Measurements from ENCODE around the gene RBBP4.
"Not testable (repeated sequence)": the region's sequence is repeated elsewhere in the genome, so short reads cannot be mapped to it uniquely, and the experiment has no call there.

Gene RBBP4

DNA sequence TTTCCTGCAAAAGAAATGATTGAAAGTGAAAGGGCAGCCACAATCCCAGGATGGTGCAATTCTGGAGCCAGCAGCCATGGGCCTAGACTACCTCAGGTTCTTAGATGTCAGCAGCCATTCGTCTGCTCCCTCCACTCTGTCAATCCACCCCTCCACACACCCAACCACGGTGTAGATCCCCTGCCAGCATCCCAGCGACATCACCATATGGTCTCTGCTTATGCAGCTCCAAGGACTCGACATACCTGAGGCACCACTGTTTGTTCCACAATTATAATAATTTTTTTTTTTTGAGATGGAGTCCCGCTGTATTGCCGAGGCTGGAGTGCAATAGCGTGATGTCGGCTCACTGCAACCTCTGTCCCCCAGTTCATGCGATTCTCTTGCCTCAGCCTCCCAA lies 45.0 kb downstream of the RBBP4 start:
- DNase-seq = no peak

DNA sequence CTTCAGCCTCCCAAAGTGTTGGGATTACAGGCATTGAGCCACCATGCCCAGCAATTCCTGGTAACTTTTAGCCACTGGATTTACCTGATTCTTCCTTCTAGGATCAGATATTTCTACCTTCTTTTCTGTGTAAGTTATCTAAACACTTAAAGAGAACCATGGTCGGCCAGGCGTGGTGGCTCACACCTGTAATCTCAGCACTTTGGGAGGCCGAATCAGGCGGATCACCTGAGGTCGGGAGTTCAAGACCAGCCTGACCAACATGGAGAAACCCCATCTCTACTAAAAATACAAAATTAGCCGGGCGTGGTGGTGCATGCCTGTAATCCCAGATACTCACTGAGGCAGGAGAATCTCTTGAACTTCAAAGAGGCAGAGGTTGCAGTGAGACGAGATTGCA lies 46.0 kb downstream of the RBBP4 start:
- DNase-seq = not testable (repeated sequence)

GRCh38 chr1:32701421-32701911 lies 50.5 kb downstream of the RBBP4 start:
- no peak for DNase-seq

GRCh38 chr1:32701951-32702598 lies 51.1 kb downstream of the RBBP4 start:
- DNase-seq = no peak

DNA sequence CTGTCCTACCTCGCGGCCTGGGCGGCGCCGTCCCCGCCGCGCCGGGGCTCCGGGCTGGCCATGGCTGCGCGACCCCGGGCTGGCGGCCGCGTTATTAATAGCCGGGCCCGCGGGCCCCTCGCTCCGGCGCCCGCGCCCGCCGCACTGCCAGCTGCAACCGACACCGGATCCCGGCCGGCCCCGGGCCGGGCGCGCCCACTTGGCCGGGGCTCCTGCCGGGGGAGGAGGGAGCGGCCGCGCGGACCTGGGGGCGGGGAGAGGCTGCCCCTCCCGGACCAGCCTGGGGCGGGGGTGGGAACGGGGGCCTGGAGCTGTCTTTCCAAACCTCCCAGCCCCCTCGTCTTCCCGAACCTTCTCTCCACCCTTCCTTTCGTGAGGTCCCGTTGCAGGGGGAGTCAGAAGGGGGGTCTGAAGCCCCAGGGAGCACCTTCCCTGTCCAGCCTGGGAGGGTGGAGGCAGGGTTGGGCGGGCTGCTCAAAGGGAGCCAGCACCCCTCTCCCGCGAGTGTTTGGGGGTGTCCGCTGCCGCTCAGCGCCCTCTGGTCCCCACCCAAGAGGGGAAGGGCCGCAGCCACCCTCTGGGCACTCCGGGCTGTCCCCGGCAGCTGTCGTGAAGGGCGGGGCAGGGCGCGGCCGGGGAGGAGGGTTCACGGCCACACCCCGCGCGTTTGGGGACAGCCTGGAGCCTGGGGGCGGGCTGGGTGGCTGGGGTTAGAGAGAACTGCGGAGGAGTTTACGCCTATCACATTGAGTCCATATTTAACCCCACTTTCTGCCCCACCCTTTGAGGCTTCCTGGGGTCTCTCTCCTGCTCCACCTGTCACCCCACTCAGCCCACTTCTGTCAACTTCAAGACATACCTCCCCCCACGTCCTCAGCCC lies 51.8 kb downstream of the RBBP4 start, which contains the start of gene SYNC:
Gene SYNC (minus strand): TSS at position 172 of the 880 bp plus-strand sequence. CDS start 110 bp downstream, at position 62.
- DNase-seq = no peak

GRCh38 chr1:32703479-32704291 lies 52.7 kb downstream of the RBBP4 start:
- no peak for DNase-seq

- no peak for DNase-seq
Observed at GRCh38 chr1:32705516-32705915, 54.5 kb downstream of the RBBP4 start.

DNA sequence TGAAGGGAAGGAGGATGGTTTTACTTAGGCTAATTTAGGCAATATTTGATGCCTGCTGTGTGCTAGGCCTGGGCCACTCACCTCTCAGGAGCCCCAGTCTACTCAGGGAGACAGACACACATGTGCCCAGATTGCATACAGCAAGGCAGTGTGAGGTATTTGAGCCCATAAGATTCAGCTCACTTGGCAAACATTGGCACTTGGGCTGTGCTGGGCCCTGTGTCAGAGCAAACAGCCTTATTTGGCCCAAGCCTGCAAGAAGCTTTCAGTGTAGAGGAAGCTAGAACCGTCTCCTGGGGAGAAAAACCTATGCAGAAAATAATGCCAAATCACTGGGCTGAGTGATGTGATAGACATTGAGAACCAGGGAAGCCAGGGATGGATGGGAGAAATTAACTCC lies 55.5 kb downstream of the RBBP4 start:
- DNase-seq = no peak

DNA sequence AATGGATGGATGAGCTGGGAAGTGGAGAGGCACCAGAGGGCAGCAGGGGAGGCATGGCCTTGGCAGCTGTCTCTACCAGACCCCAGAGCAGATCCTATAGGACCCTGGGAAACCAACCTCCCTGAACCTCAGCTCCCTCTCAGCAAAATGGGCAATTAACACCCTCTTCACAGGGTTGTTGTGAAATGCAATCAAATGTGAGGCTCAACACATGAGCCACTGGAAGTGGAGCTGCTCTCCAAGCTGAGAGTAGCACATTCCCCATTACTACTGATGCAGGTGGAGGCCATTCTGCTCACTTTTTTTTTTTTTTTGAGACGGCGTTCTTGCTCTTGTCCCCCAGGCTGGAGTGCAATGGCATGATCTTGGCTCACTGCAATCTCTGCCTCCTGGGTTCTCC lies 58.1 kb downstream of the RBBP4 start:
- no peak for DNase-seq

GRCh38 chr1:32709476-32709875 lies 58.5 kb downstream of the RBBP4 start:
- no peak for DNase-seq

- DNase-seq = not testable (repeated sequence)
Observed at GRCh38 chr1:32711221-32711620, 60.2 kb downstream of the RBBP4 start.

DNA sequence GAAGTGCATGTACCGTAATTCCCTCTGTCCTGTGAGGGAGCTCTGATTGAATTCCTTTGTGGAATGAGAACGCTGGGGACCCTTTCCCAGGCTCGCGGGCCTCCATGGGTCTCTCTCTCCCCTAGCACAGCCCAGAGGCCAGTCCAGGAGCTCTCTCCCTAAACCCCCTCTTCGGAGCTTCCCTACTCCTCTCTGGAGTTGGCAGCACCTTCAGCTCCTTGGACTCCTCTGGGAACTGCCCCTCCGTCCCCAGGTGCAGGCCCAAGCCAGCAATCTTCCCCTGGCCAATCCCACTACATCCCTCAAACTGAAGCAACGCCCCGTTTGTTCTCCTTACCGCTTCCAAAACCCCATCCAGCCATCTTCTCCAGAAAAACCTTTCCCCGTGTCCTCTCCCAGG lies 62.1 kb downstream of the RBBP4 start:
- no peak for DNase-seq

GRCh38 chr1:32714277-32714676 lies 63.3 kb downstream of the RBBP4 start:
- DNase-seq = no peak

- DNase-seq = no peak
Observed at GRCh38 chr1:32715901-32716311, 64.9 kb downstream of the RBBP4 start.

GRCh38 chr1:32716312-32717148 lies 65.5 kb downstream of the RBBP4 start:
- DNase-seq = peak; percentile 88

DNA sequence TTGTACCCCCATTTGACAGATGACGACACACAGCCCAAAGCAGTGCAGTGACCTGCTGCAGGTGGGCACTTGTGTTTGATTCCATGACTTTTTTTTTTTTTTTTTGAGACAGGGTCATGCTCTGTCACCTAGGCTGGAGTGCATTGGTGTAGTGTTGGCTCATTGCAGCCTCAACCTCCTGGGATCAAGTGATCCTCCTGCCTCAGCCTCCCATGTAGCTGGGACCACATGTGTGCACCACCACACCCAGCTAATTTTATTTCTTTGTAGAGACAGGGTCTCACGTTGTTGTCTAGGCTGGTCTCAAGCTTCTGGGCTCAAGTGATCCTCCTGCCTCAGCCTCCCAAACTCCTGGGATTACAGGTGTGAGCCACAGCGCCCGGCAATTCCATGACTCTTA lies 66.5 kb downstream of the RBBP4 start:
- no peak for DNase-seq

DNA sequence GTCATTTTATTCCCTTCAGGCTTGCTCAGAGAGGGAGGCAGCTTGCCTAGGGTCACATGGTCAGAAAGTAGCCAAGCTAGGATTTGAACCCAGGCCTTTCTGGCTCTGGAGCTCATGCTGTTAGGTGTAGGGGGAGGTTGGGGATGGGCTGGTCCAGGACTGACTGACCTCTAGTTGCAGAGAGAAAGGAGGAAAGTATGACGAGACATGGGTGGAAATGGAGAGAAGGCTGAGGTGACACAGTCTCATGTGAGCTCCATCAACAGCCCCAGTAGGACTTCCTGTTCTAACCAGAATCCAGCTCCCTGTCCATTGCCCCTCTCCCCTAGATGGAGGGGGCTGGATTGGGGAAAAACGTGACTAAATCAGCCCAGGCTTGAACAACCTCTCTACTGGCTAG lies 67.0 kb downstream of the RBBP4 start:
- DNase-seq = no peak

DNA sequence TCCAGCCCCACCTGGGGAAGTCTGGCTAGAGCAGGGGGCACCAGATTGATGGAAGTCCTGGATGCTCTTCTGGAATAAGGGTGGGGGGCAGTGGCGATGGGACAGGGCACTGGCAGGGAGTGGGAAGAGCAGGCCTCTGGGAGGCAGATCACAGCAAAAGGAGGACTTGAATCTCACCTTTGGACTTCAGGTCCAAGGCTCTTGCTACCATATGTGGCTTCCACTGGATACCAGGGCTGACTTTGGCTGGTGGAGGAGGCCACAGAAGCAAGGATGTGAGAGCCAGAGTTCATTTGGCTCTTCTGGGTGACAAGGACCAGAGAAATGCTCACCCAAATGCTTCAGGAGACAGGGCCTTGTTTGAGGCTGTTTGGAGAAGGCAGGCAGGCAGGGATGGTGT lies 67.5 kb downstream of the RBBP4 start:
- DNase-seq = no peak

DNA sequence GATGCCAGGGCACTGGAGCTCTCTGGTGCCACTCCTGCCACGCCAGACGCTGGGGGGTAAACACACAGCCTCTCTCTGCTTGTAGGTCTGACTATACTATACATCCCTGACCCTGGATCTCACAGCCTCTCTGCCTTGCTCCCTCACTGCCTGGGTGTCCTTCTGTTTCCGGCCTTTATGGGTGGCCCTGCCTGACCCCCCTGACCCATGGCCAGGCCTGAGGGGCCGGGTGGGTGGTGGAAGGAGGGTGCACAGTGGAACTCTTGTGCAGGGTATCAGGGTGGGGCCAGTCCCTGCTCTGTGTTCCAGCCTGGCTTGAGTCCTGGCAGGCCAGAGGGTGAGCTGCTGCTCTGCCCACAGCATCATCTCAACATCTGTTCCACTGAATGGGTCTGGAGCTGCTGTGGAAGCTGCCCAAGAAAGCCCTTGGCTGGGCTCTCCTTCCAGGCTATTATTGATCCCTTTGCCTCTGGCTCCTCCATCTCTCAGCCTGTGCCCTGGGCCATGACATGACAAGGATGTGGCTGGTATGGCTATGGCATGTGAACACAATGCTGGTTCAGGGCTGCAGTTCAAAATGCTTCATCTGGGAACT lies 68.8 kb downstream of the RBBP4 start:
- no peak for DNase-seq

GRCh38 chr1:32724678-32725614 lies 73.9 kb downstream of the RBBP4 start:
- no peak for DNase-seq

DNA sequence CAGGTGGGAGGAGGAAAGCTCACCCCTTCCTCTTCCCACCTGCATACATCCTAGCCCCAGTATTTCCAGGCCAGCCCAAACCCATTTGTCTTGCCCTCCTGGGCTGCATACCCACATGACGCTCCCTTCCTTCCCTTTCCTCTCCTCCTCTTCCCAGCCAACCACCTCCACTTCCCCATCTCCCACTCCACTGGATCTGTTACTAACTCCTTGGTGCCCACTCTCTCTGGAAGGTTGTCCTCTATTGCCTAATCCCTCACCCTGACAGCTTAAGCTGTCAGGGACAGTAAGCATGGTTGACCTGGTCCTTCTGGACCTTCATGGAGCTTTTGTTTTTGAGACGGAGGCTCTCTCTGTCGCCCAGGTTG lies 74.6 kb downstream of the RBBP4 start:
- no peak for DNase-seq

All from NCI-H526 treated with DMSO at 0.1 percent for 48 hours (cell line).